Adipose tissue (tissue), 3 donors: ENCODE measurements around the gene CD24. TPM values are rescaled to one million over a fixed set of nuclear protein-coding genes. Genes with fewer than 3 reads are reported as not detected.
"Not testable (repeated sequence)": the region's sequence is repeated elsewhere in the genome, so short reads cannot be mapped to it uniquely, and the experiment has no call there.

Experiments
- H3K27ac ChIP-seq: one replicate; pipeline ENCODE4 v1.5.1; 2013; ENCODE audit warnings: low read depth, low read length
- WGBS, 3 donors: extraction: QIAGEN DNeasy Blood & Tissue Kit; methylation state at CpG; one replicate each; pipeline ENCODE4 v1.1.7; 2013; 5-methylcytosine and 5-hydroxymethylcytosine counted together
- polyA plus RNA-seq, 3 donors: library from polyadenylated mRNA; stranded (reverse); fragments of 200-250 nt; gene quantifications; one replicate each; pipeline ENCODE4 v1.2.3, GENCODE V29; 2013
- donor health status: healthy with polysubstance abuse.
- donor health status: Bipolar disorder and iron deficiency.
- donor health status: healthy.

Gene CD24
- polyA plus RNA-seq, 3 donors: 5.5 to 1,196 (median 21.2) TPM

DNA sequence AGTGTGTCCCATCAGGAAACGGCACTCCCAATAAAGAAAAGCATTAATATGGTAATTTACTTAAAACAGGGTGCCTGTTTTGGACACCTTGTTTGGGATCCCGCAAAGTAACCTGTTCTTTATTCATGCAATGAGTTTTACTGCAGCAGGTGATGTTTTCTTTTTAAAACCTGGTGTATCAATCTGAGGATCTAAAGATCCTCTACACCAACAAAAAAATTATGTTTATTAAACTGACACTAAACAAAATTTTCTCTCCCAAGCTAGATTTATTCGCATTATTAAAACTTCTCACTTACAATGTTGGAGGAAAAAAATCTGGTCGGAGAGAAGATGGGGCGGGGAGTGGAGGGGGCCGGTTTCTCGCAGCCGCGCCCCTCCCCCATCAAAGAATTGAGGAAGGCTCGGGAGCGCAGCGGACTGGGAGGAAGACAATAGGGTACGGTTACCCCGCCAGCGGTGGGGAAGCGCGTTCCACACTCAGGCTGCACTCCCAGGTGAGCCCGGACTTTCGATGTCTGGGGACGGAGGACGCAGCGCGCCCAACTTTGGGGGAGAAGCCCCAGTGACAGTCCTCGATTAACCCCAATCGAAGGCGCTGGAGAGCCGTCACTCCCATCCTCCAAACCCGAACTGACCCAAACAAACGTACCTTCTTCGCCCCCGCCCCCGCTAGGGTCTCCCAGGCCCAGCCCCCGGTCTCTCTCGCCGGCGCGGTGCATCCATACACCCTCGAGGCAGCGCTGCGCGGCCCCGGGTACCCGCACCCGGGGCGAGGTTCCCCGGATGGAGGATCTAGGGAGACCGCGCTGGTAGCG lies 1.3 kb downstream of the CD24 start:
- WGBS, 3 donors: 1 to 3% (median 3%) methylated on average over 49 of the region's 49 CpGs

DNA sequence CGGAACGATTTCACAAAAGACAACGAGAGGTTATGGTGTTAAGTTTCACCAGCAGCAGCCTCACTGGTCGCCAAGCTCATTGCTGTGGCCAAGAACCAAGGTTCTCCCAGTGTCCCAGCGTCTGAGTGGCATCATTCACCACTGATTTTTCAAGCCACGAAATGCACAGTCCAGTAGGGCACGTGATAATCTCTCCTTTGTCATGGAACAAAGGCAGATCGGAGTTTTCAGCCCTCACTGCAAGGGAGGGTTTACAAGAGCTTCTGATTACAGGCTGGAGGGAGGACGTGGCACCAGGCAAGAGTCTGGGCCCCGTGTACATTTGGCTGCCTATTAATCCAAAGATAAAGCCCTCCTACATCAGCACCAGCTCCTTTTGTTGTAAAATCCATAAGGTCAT lies 2.0 kb downstream of the CD24 start:
- H3K27ac ChIP-seq: no peak overlapping the region
- WGBS, 3 donors: 6 to 29% (median 22%) methylated on average over 10 of the region's 10 CpGs

More for the DNA sequence above, 1.3 kb downstream of the CD24 start:
- H3K27ac ChIP-seq: no peak overlapping the region

DNA sequence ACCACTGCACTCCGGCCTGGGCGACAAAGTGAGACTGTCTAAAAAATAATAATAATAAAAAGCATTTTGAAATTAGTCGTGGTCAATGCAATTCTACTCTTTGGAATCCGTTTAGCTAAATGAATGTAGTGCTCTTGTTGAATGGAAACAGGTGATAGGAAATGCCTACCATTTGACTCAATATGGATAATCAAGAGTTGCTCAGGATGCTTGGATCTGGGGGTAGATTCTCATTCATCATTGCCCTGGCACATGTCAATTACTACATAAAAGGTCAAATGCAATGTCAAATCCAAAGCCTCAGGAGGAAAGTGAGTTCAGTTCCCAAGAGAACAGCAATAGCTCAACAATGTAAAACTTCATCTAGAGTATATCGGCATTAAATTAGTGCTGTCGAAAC lies 3.8 kb downstream of the CD24 start:
- not testable (repeated sequence) for H3K27ac ChIP-seq
- 88 to 96% (median 88%) methylated on average over 6 of the region's 6 CpGs for WGBS, 3 donors

DNA sequence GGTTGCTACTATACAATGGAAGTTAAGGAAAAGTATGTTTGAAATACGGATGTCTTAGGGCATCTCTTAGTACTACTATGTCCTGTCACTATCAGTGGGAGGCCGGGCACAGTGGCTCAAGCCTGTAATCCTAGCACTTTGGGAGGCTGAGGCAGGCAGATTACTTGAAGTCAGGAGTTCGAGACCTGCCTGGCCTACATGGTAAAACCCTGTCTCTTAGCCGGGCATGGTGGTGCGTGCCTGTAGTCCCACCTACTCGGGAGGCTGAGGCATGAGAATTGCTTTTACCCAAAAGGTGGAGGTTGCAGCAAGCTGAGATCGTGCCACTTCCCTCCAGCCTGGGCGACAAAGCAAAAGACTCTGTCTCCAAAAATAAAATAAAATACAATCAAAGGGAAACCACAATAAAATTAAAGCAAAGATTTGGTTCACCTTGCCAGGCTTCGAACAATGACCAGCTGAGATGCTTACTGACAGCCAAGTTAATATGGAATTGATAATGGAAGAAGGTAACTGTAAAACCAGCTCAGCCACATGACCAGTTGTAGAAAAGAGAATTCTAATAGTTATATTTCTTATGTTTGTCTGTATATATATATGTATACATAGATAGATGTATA lies 6.5 kb downstream of the CD24 start:
- 73 to 84% (median 78%) methylated on average over 9 of the region's 9 CpGs for WGBS, 3 donors
- no peak overlapping the region for H3K27ac ChIP-seq

DNA sequence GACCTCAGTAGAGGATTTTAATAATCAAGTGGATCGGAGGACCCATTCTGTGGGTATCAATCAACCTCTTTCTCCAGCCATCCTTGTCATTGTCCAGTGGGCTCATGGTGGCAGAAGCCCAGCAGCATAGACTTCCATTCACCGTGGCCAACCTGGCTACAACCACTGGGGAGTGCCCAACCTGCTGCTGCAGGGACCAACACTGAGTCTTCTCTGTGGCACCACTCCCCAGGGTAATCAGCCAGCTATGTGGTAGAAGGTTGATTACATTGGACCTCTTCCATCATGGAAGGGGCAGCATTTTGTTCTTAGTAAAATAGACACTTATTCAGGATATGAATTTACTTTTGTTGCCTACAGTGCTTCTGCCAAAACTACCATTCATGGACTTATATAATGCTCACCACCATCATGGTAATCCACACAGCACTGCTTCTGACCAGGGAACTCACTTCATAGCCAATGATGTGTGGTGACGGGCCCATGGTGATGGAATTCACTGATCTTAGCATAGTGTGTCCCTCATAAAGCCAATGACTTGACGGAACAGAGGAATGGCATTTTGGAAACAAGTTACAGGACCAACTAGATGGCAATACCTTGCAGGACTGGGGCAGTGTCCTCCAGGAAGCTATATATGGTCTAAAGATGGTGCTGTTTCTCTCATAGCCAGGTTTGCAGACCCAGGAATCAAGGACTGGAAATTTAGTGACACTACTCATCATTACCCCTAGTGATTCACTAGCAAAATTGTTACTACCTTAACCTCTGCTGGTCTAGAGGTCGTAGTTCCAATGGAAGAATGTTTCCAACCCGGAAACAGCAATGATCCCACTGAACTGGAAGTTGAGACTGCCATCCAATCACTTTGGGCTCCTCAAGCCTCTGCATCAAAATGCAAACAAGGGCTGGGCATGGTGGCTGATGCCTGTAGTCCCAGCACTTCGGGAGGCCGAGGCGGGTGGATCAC lies 7.6 kb downstream of the CD24 start:
- H3K27ac ChIP-seq: no peak overlapping the region
- 65 to 93% (median 91%) methylated on average over 9 of the region's 9 CpGs for WGBS, 3 donors

DNA sequence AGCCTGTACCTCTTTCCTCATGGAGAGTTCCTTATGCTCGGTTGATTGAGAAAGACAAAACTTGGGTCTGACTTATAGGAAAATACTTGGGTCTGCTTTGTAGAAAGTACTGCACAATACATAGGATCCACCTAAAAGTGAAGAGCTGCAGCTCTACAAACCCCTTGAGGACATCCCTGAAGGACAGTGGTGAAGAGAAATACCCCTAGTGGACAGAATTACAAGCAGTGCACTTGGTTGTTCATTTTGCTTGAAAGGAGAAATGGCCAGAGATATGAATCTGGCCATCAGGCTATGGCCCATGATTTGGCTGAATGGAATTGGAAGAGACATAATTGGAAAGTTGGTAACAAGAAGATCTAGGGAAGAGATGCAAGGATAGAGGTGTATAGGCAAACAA lies 8.3 kb downstream of the CD24 start:
- H3K27ac ChIP-seq: no peak overlapping the region
- 69 to 100% (median 79%) methylated on average over 1 of the region's 1 CpG for WGBS, 3 donors

DNA sequence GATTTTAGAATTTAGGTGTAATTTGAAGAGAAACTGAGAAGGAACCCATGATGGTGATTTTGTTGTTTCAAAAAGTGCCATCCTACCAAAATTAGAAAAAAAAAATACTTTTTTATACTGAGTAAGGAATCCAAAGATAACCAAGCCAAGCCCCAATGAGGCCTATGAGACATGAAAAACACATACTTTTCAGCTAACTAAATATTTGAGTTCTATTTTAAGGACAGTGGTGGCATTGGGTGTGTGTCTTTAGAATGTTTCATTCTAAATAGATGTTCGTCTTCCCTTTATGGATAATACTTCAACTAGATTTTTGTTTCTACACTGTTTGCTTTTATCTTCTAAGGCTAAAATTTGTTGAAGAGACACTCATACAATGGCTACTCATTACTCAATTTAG lies 9.6 kb downstream of the CD24 start:
- 29 to 86% (median 82%) methylated on average over 1 of the region's 1 CpG for WGBS, 3 donors
- H3K27ac ChIP-seq: no peak overlapping the region

DNA sequence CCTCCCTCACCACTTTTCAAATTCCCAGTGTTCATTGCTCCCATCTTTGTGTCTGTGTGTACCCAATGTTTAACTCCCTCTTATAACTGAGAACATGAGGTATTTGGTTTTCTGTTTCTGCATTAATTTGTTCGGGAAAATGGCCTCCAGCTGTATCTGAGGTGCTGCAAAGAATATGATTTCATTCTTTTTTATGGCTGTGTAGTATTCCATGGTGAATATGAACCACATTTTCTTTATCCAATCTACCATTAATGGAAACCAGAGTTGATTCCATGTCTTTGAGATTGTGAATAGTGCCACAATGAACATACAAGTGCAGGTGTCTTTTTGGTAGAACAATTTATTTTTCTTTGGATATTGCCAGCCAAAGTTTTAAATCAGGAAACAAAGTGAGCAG lies 10.4 kb downstream of the CD24 start:
- no peak overlapping the region for H3K27ac ChIP-seq
- 74 to 94% (median 91%) methylated on average over 1 of the region's 1 CpG for WGBS, 3 donors

DNA sequence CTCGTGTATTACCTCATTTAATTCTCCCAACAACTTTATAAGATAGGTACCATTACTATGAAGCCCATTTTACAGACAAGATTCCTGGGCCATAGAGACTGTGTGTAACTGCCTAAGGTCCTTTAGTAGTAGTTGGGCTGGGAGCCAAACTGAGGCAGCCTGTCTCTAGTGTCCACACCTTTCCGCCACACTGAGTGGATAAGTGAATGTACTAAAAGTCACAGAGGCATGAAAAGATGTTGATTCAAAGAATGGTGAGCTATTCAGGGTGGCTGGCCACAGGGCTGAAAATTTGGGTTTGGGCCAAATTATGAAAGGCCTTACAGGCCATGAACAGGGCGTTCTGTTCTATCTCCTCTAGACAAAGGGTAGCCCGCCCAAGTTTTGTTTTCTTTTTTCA lies 11.0 kb downstream of the CD24 start:
- no peak overlapping the region for H3K27ac ChIP-seq
- WGBS, 3 donors: 84 to 94% (median 89%) methylated on average over 4 of the region's 4 CpGs

DNA sequence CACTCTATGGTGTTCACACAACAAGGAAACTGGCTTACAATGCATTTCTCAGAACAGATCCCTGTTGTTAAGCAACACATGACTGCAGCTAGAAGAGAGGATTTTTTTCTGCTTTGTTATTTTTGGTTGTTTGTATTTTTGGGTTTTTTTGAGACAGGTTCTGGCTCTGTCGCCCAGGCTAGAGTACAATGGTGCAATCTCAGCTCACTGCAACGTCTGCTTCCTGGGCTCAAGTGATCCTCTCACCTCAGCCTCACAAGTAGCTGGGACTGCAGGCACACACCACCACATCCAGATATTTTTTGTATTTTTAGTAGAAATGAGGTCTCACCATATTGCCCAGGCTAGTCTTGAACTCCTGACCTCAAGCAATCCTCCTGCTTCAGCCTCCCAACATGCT lies 12.7 kb downstream of the CD24 start:
- H3K27ac ChIP-seq: no peak overlapping the region
- whole genome bisulfite sequencing, 3 donors: 35 to 86% (median 49%) methylated on average over 2 of the region's 2 CpGs

DNA sequence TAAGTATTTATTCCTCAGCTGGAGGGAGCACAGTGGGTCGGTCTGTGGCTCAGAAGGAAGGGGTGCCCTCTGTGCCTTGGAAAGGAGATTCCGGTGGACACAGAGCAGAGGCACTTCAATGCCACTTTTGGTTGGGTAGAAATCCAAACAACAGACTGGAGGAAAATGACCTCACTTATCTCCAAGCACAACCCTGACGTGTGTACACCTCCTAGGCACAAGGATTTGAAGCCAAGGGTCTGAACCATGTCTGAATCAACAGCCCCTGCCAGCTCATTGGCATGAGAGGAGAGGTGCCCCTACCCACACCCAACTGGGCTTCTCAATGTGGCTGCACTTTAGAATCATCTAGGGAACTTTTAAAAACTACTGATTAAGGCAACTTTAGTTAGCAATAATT lies 13.4 kb downstream of the CD24 start:
- H3K27ac ChIP-seq: no peak overlapping the region
- WGBS, 3 donors: 70 to 79% (median 71%) methylated on average over 3 of the region's 3 CpGs

DNA sequence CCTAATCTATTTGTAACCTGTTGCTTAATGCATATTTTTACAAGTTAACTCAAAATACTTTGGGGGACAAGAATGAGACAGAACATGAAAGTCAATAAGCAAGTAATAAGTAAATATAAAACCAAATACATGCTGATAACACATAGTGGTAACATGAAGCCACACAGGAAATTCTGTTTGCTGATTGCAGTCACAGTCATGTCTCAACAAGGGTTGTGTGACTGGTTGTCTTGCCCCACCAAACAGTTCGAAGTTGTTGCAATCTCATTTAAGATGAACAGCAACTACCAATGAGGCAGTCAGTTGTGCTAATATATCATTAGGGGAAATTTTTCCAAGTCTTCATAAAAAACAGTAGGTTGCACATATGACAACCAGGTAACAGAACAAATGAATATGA lies 14.5 kb downstream of the CD24 start:
- no peak overlapping the region for H3K27ac ChIP-seq
- WGBS, 3 donors: 41 to 50% (median 45%) methylated on average over 1 of the region's 1 CpG

DNA sequence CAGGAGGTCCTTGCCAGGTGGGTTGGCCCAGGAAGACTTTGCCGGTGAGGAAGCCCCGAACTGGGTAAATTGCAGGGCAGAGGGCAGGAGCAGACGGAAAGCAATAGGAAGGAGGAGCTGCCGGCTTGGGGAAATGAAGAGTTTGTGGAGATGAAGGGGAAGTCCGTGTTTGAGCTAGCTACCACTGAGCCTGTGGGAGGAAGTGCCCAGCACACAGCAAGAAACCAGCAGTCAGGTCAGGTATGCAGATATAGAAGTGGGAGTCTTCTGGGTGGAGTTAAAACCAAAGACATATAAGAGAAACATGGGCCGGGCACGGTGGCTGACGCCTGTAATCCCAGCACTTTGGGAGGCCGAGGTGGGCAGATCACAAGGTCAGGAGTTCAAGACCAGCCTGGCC lies 34.7 kb downstream of the CD24 start:
- no peak overlapping the region for H3K27ac ChIP-seq
- 38 to 71% (median 54%) methylated on average over 9 of the region's 9 CpGs for WGBS, 3 donors

DNA sequence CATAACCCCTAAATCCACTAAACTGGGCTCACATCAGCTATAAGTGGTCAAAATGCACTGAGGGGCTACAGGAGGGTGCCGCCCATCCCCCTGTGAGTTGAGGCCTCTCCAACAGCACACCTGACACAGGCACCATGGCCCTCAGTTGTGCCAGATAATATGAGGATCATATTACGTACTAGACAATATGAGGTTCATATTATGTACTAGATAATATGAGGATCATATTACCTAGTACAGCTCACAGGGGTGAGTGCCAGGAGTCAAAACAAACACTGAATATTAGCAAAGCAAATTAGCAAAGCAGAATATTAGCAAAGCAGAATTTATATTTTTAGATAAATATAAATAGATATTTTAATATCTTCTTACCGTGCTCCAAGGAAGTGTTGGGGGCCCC lies 35.3 kb downstream of the CD24 start:
- WGBS, 3 donors: 59 to 84% (median 82%) methylated on average over 3 of the region's 3 CpGs
- no peak overlapping the region for H3K27ac ChIP-seq

DNA sequence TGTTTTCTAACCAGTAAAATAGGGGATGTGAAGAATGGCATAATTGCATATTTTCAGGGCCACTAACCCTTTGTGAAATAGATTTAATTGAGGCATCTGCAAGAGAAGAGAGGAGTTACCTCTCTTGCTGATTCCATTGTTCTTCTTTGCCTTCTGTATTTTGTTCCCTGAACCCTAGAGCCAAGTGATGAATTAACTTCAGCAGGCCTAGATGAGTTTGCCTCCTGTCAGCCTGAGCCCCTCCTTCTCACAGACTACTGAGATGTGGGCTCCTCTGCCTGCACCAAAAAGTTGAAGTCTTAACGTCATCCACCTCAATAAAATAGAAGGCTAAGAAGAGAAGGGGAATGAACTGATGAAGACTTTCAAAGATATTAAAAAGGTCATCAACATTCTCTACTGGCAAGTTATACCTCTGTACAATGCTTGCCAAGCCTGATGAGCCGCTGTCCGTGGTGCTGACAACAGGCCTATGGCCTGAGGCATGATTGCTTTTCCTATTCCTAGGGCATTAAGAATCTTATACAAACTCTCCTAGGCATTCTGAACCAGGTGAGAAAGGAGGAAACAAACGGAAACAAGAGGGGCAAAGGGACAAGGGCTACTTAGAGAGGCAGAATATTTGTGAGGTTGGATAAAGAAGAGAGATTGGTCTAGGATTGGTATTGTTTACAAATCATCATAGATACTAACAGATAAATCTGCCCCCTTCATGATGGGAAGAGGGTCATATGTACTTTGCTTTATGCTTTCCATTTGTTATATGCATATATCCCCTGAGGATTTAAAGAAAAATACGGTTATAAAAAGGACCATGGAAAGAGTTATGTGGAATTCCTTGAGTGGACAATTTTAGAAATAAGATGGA lies 46.8 kb downstream of the CD24 start:
- no peak overlapping the region for H3K27ac ChIP-seq
- WGBS, 3 donors: 17 to 22% (median 19%) methylated on average over 5 of the region's 5 CpGs

DNA sequence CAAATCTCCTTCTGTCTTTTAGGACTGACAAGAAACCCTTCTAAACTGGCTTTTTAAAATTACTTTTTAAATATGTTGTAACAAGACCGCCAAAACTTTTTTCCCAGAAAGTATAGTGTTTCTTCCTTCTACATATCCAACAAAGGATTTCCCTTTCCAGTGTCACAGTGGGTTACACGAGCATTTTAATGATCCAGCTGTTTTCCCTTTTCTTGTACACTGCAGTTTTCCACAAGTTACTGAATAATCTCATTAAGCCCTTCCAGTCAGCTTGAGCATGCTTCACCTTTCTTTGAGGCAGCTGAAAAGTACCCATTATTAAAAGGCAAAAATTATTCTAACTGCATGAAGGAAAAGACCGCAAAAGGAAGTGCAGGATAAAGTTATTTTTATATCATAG lies 48.6 kb downstream of the CD24 start:
- WGBS, 3 donors: 71 to 73% (median 72%) methylated on average over 3 of the region's 3 CpGs
- H3K27ac ChIP-seq: no peak overlapping the region

DNA sequence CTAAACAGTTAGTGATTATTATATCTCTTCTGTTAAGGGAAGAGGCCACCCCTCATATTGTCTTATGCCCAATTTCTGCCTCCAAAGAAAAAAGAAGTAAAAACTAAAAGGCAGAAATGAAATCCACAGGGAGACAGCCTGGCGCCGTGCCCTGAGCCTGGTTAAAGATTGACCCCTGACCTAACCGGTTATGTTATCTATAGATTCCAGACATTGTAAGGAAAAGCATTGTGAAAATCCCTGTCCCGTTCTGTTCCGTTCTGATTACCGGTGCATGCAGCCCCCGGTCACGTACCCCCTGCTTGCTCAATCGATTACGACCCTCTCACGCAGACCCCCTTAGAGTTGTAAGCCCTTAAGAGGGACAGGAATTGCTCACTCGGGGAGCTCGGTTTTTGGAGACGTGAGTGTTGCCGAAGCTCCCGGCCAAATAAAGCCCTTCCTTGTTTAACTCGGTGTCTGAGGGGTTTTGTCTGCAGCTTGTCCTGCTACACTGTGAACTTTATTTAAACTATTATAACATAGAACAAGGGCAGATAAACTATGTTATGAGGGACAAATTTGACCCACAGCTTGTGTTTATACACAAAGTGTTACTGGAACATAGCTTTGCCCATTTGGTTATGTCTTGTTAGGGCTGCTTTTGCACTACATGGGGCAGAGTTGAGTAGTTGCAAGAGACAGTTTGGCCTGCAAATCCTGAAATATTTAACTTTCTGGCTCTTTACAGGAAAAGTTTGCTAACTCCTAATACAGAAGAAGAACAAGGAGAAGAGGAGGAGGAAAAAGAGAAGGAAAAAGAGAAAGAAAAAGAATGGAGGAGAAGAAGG lies 49.6 kb downstream of the CD24 start:
- WGBS, 3 donors: 8 to 28% (median 21%) methylated on average over 17 of the region's 17 CpGs
- no peak overlapping the region for H3K27ac ChIP-seq
